Measurements from ENCODE around the gene BARX2. TPM values are rescaled to one million over a fixed set of nuclear protein-coding genes. Genes with fewer than 3 reads are reported as not detected.
A peak's percentile ranks its signal among the peaks of the same experiment; 100 is the strongest.

BARX2 gene
- total and polyA plus RNA-seq, 2 donors from 2014 or later = 5.2 to 6.9 TPM

GRCh38 chr11:129366737-129367597, 8.7 kb upstream of the BARX2 start:
- Histone ChIP-seq H3K4me3 (ENCODE audit: low read length in 3 of 3) (no peak overlapping the region), H3K36me3 (ENCODE audit: control insufficient read depth in 2 of 3, insufficient read depth in 3 of 3, low read length in 3 of 3) (no peaks in the 10 kb centered on the region), H3K27me3 (ENCODE audit: control insufficient read depth, insufficient read depth, low read length) (peaks cover 35% of the 10 kb centered on the region), H3K4me1 (ENCODE audit: control insufficient read depth in 2 of 3, insufficient read depth in 2 of 3, low read depth in 1 of 3, low read length in 3 of 3) (peaks cover 0 to 5% (median 0%) of the 10 kb centered on the region in 3 donors), H3K9ac (ENCODE audit: low read length in 3 of 3) (no peak overlapping the region), H3K27ac (ENCODE audit: low read depth in 2 of 2, low read length in 2 of 2) (no peak overlapping the region), H3K9me3 (ENCODE audit: control insufficient read depth in 2 of 3, insufficient read depth in 1 of 3, low read length in 3 of 3) (no peaks in the 10 kb centered on the region)
- FAIRE-seq (no peak), DNase-seq (no peak)
- intact Hi-C loops (cut with DNase I) = no loop called here
- TF ChIP-seq CTCF (IDR thresholded peaks at IDR 0.05; ENCODE audit: borderline replicate concordance, extremely low read depth, insufficient read depth) = no peak

GRCh38 chr11:129368889-129369672, 6.6 kb upstream of the BARX2 start:
- DNase-seq (no peak), FAIRE-seq (no peak)
- H3K9ac ChIP-seq (ENCODE audit: low read length in 3 of 3) = no peak overlapping the region
- no peaks in the 10 kb centered on the region for H3K36me3 ChIP-seq (ENCODE audit: control insufficient read depth in 2 of 3, insufficient read depth in 3 of 3, low read length in 3 of 3)
- H3K4me1 ChIP-seq (ENCODE audit: control insufficient read depth in 2 of 3, insufficient read depth in 2 of 3, low read depth in 1 of 3, low read length in 3 of 3) = peaks cover 0 to 5% (median 1%) of the 10 kb centered on the region in 3 donors
- H3K4me3 ChIP-seq (ENCODE audit: low read length in 3 of 3) = no peak overlapping the region
- intact Hi-C loops (cut with DNase I) = no loop called here
- H3K27ac ChIP-seq (ENCODE audit: low read depth in 2 of 2, low read length in 2 of 2) = peak overlapping the region; percentile 44 to 55
- H3K27me3 ChIP-seq (ENCODE audit: control insufficient read depth, insufficient read depth, low read length) = peaks cover 48% of the 10 kb centered on the region
- H3K9me3 ChIP-seq (ENCODE audit: control insufficient read depth in 2 of 3, insufficient read depth in 1 of 3, low read length in 3 of 3) = no peaks in the 10 kb centered on the region
- no peak for TF ChIP-seq CTCF (IDR thresholded peaks at IDR 0.05; ENCODE audit: borderline replicate concordance, extremely low read depth, insufficient read depth)

GRCh38 chr11:129370715-129371114, 4.9 kb upstream of the BARX2 start:
- Histone ChIP-seq H3K27ac (ENCODE audit: low read depth in 2 of 2, low read length in 2 of 2) (peak overlapping the region in 1 of 2 donors; percentile 13), H3K36me3 (ENCODE audit: control insufficient read depth in 2 of 3, insufficient read depth in 3 of 3, low read length in 3 of 3) (no peaks in the 10 kb centered on the region), H3K27me3 (ENCODE audit: control insufficient read depth, insufficient read depth, low read length) (peaks cover 52% of the 10 kb centered on the region), H3K9me3 (ENCODE audit: control insufficient read depth in 2 of 3, insufficient read depth in 1 of 3, low read length in 3 of 3) (no peaks in the 10 kb centered on the region), H3K9ac (ENCODE audit: low read length in 3 of 3) (no peak overlapping the region), H3K4me1 (ENCODE audit: control insufficient read depth in 2 of 3, insufficient read depth in 2 of 3, low read depth in 1 of 3, low read length in 3 of 3) (peaks cover 0 to 5% (median 2%) of the 10 kb centered on the region in 3 donors), H3K4me3 (ENCODE audit: low read length in 3 of 3) (no peak overlapping the region)
- DNase-seq (no peak), FAIRE-seq (no peak)
- intact Hi-C loops (cut with DNase I) = no loop called here
- TF ChIP-seq CTCF (IDR thresholded peaks at IDR 0.05; ENCODE audit: borderline replicate concordance, extremely low read depth, insufficient read depth) = no peak
